ENCODE results near the gene DOCK2. TPM values are rescaled to one million over a fixed set of nuclear protein-coding genes. Genes with fewer than 3 reads are reported as not detected.

Gene DOCK2
- total and polyA plus RNA-seq, 9 of the 15 experiments (the other 6 are each of a cell fraction or from before 2014, with no cell fraction given) = 4.5 to 42.6 (median 20.5) TPM

- TF ChIP-seq ZBTB49 (CRISPR knock-in tag; IDR thresholded peaks at IDR 0.05; ENCODE audit: borderline replicate concordance) (no peak), MXI1 (IDR thresholded peaks at IDR 0.05; ENCODE audit: low read depth, low read length) (no peak)
Observed at GRCh38 chr5:169742771-169743296, 105.8 kb downstream of the DOCK2 start (continued).

GRCh38 chr5:169744336-169744735 lies 107.3 kb downstream of the DOCK2 start:
- FAIRE-seq (no peak), DNase-seq (ENCODE audit: extremely low read depth in 1 of 4, low spot score in 3 of 4) (no peak), ATAC-seq (no peak)
- H3K4me2 ChIP-seq (ENCODE audit: insufficient read depth, low read length) = no peak overlapping the region
- POLR2A ChIA-PET = no interaction called here
- no peaks in the 10 kb centered on the region for H3K9me3 ChIP-seq (replicated peaks; ENCODE audit: control insufficient read depth, insufficient read depth, low read depth, low read length)
- no peaks in the 10 kb centered on the region for H4K20me1 ChIP-seq (replicated peaks; ENCODE audit: control insufficient read depth, insufficient read depth, low read length)
- no peaks in the 10 kb centered on the region for H3K79me2 ChIP-seq (ENCODE audit: control insufficient read depth, insufficient read depth, low read length)
- BruUV-seq (replicated peaks) = no TSS peak
- no peaks in the 10 kb centered on the region for H3K27me3 ChIP-seq (ENCODE audit: control insufficient read depth in 2 of 2, insufficient read depth in 2 of 2, low read length in 2 of 2)
- intact Hi-C loops (cut with micrococcal nuclease) = no loop called here
- no peaks in the 10 kb centered on the region for H3K9me1 ChIP-seq (ENCODE audit: control insufficient read depth, insufficient read depth, low read length)
- in situ Hi-C loops (cut with MboI) = no loop called here
- H3K9ac ChIP-seq (ENCODE audit: insufficient read depth in 1 of 2, low read depth in 2 of 2, low read length in 2 of 2) = no peak overlapping the region
- peaks cover 14 to 38% of the 10 kb centered on the region in 2 experiments; a peak in 4 of 5 replicates for H3K4me1 ChIP-seq (replicated peaks in 1 of 2; ENCODE audit: control insufficient read depth in 2 of 2, insufficient read depth in 2 of 2, low read length in 2 of 2)
- peak overlapping the region; percentile 83 for H2AFZ ChIP-seq (ENCODE audit: low read depth, low read length)
- no peak overlapping the region for H3K4me3 ChIP-seq
- no peak for TF ChIP-seq CREB3 (tag; conservative IDR thresholded peaks at IDR 0.05; ENCODE audit: low read depth)
- no peak for TF ChIP-seq SMARCA4 (IDR thresholded peaks at IDR 0.05)
- no peak for TF ChIP-seq TAF15 (IDR thresholded peaks at IDR 0.05; ENCODE audit: low read depth, low read length)
- no peak for TF ChIP-seq ZBTB8A (IDR thresholded peaks at IDR 0.05; ENCODE audit: partially characterized antibody)
- TF ChIP-seq XRCC3 (IDR thresholded peaks at IDR 0.05) = no peak
- no peak for TF ChIP-seq E2F6 (IDR thresholded peaks at IDR 0.05; ENCODE audit: borderline replicate concordance in 1 of 2, extremely low read depth in 1 of 2, insufficient read depth in 1 of 2, insufficient read length in 1 of 2, low read depth in 1 of 2, low read length in 1 of 2, poor library complexity in 1 of 2, severe bottlenecking in 1 of 2)
- no peak for TF ChIP-seq MTA3 (IDR thresholded peaks at IDR 0.05; ENCODE audit: borderline replicate concordance)
- no peak for TF ChIP-seq STAT5B (CRISPR knock-in tag; IDR thresholded peaks at IDR 0.05)
- TF ChIP-seq ETV6 (IDR thresholded peaks at IDR 0.05; ENCODE audit: borderline replicate concordance in 1 of 2, low read depth in 2 of 2, low read length in 1 of 2) = no peak
- no peak for TF ChIP-seq ETV6 (CRISPR knock-in tag; IDR thresholded peaks at IDR 0.05; ENCODE audit: borderline replicate concordance)
- TF ChIP-seq BCL6 (CRISPR knock-in tag; IDR thresholded peaks at IDR 0.05) = no peak
- CTCF ChIA-PET (ENCODE audit: low intra/inter-chr PET ratio) = no interaction called here
- peak overlapping the region; percentile 87; the same call in 1 of the 3 replicates for H3K27ac ChIP-seq (ENCODE audit: extremely low read depth, low read depth, low read length)
- 83% methylated on average over 1 of the region's 1 CpG for WGBS (ENCODE audit: insufficient coverage, low coverage, missing lambda C conversion rate)
- H3K36me3 ChIP-seq (ENCODE audit: control insufficient read depth, insufficient read depth, low read length) = peaks cover 5% of the 10 kb centered on the region; the same call in 1 of the 3 replicates

All from K562 (cell line).